HG02981 (cell line): ENCODE results near the gene NOL4L.

Source experiments
- ATAC-seq: cut with Tn5 transposase; IDR thresholded peaks from one replicate; pipeline ENCODE4 v1.9.1; 2021; ENCODE audit warnings: mild to moderate bottlenecking, moderate library complexity; ENCODE audit not compliant: unreplicated experiment

NOL4L gene

DNA sequence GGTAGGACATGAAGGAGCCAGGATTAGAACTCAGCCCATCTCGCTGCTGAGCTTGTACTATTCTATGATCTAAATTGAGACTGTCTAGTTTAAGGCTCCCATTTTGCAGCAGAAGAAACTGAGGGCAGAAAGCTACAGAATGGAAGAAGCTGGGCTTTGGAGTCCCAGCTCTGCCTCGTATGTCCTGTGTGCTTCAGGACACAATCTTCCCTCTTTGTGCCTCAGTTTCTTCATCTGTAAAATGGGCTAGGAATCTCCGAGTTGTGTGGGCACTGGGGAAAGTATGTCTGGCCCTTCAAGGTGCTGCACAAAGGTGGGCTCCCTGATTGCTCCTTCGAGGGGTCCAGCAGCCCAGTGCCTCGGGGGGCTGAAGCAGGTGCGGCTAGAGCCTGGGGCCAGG is 20.7 kb downstream of the NOL4L start:
- ATAC-seq: no peak

DNA sequence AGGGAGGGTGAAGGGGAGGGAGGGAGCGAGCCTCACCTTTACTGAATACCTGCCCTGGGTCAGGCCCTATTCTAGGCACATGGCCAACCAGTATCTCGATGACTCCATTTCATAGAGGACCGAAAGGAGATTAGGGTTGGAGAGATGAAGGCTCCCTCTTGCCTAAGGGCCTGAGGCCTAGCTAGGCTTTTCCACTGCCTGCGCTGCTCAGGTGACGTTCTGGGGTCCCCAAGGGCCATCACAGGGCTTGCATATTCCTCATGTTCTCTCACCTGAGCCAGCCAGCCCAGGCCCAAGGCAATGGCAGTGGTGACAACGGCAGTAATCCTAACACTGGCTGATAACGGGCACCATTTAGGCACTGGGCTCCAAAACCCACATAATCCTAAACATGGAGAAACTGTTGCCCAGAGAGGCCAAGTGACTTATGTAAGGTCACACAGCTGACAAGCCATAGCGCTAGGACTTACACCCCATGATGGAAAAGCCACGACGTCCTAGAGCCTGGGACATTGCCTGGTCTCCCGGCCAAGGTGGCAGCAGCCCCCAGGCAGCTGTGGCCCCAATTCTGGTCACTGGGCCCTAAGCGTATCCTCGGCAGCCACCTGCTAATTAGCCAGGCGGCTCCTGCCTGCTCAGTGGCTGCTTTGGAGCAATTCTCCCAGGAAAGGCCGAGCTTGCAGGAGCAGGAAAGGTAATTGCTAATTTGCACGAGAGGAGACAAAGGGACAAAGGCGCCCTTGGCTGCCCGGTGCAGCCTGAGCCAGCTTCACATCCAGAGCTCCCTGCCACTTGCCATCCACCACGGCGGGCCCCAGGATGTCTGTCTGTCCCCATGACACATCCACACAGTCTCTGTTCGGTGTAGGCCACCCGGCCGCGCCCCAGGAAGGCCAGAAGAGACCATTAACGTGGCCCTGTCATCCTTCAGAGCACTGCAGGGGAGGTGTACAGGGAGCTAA is 21.5 kb downstream of the NOL4L start:
- no peak for ATAC-seq

DNA sequence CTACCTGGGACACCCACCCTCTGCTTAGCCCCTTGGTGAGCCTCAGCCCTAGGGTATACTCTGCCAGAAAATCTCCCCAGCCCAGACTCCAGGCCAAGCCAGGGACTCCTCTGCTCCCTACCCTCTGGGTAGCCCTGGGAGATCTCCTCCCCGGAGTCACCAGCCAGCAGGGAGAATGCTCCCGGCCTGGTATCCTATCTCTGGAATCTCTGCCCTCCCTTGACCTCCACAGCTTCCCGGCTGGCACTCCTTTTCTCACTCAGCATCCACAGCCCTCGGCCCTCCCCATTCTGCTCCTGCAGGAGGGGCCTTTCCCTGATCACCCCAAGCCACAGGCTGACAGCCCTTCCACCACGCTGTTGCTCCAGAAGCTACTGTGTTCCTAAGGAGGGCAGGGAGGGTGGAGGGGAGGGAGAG is 22.6 kb downstream of the NOL4L start:
- ATAC-seq: no peak

DNA sequence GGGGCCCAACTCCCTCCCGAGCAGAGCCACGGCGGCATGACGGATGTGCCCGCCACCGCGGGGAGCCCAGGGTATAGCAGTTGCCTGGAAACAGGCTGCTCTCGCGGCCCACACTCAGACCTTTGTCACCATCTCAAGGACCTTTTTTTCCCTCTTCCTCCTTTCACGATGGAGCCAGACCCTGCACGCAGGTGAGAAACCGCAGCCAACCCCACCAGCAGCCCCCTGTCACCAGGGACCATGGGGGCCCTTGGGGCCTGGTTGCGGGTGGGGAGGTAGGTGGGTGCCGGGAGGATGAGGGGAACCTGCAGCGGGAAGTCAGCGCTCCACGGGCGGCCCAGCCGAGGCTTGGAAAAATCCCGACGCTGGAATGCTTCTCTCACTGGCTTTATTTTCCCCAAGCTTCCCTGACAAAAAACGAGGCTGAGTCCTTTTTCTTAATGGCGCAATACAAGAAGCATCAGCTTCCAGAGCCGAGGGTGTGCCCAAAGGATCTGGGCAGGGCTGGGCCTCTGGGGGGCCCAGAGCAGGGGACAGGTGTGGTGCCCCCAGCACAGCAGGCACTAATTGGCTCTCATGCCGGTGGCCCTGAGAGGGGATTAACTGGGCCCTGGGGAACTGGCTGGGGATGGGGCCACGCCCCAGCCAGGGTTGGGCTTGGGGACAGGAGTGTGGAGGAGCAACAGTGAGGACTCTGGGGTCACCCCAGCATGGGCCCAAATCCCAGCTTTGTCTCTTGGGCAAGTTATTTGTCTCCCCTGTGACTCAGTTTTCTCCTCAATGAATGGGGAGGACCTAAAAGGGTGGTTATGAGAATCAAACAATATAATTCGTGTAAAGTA is 23.9 kb downstream of the NOL4L start:
- no peak for ATAC-seq

DNA sequence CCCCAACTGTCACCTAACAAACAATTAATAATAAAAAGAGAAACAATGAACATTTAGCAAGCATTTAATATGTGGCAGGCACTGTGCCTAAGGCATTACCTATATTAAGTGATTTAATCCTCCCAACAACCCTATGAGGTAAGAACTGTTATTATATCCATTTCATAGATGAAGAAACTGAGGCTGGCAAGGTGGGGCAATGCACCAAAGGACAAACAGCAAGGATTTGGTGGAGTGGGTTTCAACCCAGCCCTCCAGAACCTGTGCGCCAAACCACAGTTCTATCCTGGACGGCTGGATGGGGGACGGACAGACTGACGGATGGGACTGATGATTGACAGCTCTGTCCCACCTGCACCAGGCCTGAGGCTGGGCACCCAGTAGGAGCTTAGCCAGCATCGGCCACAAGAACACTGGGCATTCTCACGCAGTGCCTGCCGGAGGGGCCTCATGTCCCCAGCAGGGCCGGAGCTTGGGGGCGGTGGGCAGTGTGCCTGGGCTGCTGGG is 24.6 kb downstream of the NOL4L start:
- no peak for ATAC-seq

DNA sequence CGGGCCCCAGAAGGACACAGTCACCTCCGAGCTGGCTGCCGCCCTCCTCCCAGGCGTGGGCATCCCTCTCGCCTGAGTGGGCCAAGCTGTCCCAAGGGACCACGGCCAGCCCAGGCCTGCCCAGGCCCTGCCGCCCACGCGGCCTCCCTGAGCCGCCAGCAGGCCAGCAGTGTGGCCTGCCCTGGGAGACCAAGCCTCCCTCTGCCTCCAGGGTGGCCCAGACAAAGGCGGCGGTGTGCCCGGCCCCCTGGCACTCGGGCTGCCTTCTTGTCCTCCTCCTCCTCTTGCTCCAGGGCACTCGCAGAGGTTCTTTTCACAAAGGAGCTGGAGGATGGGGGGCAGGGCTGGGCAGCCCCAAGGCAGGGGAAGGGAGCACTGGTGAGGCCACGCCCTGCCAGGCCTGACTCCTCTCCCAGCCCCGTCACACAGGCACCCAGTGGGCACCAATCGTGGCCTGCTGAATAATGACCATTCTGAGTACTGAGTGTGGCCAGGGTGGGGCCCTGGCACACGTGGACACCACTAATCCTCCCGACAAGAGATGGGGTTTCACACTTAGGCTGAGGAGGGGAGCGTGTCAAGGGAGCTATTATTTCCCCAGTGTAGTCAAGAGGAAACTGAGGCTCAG is 25.3 kb downstream of the NOL4L start:
- no peak for ATAC-seq

DNA sequence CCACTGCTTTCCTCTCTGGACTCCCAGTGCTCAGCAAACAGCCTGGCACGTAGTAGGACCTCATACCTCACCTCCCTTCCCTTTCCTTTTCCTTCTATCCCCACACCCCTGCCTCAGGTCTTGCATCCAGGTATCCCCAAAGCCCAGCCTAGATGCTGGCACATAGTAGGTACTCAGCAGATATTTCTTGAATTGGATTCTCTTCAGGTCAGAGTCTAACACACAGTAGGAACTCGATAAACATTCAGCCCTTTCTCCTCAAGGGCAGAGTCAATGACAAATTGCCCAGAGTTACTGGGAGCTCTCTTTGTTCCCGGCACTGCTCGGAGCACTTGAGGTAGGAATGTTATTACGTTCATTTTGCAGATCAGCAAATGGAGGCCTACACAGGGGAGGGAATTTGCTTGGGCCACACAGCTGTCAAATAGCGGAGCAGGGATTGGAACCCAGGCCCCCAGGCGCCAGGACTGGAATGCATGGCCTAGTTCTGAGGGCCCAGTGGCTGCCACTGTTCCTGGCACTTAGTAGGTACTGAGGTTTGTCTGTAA is 25.9 kb downstream of the NOL4L start:
- ATAC-seq: no peak

DNA sequence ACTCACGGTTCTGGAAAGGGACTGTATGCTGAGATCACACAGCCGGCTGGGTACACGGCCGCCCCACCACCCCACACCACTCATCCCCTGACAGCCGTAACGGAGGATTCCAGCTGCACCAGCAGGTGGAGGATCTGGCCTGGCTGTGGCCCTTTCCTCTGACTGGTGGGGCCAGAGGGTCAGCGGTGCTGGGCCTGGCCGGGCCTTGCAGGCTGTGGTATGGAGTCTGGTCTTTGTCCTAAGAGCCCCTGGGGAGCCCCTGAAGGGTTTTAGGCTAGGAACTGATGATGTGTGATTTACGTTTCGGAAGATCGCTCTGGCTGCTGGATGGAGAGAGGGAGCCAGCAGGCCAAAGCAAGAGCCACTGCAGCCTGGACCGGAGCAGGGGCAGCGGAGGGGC is 26.6 kb downstream of the NOL4L start:
- ATAC-seq: no peak

DNA sequence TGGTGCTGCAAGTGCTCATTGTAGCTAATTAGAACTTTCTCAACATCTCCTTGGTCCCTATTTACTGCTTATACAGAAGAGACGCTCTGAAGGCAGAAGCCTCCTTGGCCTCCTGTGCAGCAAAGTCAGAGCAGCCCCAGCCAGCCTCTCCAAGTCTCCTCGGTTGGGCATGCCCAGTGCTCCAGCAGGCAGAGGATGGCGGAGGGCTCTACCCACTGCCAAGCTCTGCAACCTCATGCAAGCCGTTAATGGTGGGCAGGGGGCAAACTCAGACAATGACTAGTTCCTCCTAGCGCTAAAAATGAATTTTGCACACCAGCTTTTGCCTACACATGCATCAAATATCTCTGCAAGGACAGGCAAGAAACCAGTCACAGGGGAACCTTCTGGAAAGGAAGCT is 27.8 kb downstream of the NOL4L start:
- ATAC-seq: no peak

DNA sequence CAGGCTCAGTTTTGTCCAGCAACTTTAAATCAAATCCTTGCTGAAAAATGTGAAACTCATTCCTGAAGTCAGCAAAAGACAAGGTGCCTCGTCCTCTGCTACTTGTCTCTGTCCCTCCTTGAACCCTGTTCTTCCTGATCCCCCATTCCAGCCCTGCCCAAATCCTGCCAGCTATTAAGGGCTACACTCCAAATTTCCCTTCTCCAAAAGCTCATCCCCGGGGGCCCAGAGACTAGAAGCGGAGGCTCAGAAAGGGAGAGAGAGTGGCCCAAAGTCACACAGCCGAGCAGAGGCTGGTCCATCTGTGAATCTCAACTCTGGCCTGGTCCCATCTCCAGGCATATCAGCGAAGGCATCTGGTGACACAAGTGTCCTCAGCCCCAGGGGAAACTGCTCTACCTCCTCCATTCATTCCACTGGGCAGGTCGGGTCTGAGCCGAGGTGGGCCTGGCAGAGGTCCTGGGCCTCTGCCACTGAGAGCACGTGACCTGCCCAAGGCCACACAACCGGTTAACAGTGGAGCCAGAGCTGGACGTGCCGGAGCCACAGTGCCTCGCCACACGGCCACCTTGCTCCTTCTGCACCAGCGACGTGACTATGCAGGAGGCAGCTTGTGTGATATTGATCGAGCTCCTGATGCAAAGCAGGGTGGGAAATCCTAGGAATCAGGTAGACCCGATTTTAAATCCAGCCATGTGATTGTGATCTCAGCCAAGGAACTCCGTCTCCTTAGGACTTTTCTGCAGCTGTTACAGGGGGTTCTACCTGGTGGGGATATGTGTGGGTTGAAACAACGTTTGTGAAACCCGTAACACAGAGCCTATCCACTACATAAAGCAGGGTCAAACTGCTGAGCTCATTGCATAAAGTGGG is 28.6 kb downstream of the NOL4L start:
- no peak for ATAC-seq

DNA sequence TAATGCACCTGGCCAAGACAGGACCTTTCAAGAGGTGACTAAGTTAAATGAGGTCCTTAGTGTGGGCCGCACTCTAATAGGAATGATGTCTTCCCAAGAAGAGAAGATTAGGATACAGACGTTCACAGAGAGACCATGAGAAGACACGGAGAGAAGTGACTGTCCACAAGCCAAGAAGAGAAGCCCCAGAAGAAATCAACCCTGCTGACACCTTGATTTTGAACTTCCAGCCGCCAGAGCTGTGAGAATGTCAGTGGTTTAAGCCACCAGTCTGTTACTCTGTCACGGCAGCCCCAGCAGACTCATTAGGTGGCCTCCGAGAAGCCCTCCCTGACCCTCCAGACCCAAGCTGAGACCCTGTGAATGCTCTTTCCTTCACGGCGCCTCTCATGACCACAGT is 29.5 kb downstream of the NOL4L start:
- ATAC-seq: no peak

DNA sequence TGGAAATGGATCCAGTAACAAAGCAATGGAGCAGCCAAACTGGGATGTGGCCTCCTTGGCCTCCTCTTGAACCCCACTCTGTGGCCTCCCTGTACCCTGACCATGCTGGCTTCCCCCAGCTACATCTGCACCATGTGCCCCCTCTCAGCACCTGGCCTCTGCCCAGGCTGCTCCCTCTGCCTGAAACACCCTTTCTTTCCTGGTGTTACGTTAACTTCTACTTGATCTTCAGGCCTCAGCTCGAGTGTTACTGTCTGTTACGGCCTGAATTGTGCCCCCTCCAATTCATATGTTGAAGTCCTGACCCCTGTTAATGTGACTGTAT is 30.2 kb downstream of the NOL4L start:
- no peak for ATAC-seq

DNA sequence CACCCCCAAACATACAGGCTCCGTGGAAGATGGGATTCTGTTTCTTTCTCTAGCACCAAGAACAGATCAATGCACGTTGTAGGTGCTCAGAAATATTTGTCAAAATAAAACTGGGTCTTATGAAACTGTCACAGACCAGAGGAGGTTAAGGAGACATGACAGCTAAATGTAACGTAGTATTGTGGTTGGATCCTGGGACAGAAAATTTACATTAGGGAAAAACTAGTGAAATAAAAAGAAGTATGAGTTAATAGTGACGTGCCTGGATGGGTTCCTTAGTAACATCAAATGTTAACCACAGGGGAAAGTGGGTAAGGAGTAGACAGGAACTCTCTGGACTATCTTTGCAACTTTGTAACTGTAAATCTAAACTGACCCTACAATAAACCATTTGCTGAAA is 31.5 kb downstream of the NOL4L start:
- no peak for ATAC-seq

DNA sequence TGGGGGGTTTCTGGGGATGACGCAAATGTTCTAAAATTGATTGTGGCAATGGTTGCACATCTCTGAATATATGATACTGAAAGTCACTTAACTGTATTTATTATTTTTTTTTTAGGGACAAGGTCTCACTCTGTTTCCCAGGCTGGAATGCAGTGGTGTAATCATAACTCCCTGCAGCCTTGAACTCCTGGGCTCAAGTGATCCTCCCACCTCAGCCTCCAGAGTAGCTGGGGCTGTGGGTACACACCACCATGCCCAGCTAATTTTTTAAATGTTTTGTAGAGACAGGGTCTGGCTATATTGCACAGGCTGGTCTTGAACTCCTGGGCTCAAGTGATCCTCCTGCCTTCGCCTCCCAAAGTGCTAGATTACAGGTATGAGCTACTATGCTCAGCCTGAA is 33.4 kb downstream of the NOL4L start:
- no peak for ATAC-seq

DNA sequence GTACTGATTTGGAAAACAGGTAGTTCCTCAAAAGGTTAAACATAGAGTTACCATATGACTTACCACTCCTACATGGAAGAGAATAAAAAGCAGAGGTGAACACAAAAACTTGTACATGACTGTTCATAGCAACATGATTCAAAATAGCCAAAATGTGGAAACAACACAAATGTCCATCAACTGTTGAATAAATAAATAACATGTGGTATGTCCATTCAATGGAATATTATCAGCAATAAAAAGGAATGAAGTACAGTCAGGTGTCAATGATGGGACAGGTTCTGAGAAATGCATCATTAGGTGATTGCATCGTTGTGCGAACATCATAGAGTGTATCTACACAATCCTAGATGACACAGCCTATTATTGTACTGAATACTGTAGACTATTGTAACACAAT is 35.3 kb downstream of the NOL4L start:
- ATAC-seq: no peak

DNA sequence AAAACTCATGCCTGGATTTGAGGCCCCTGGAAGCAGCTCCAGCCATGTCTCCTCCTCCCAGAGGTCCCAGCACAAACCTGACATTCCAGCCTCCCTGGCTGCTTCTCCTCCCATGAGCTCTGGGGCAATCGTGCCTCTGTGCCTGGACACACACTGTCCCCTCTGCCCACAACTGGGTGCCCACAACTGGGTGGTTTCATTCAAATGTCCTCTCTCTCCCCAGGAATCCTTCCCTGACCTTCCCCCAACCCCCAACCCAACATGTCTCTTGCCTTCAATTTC is 37.4 kb downstream of the NOL4L start:
- no peak for ATAC-seq

DNA sequence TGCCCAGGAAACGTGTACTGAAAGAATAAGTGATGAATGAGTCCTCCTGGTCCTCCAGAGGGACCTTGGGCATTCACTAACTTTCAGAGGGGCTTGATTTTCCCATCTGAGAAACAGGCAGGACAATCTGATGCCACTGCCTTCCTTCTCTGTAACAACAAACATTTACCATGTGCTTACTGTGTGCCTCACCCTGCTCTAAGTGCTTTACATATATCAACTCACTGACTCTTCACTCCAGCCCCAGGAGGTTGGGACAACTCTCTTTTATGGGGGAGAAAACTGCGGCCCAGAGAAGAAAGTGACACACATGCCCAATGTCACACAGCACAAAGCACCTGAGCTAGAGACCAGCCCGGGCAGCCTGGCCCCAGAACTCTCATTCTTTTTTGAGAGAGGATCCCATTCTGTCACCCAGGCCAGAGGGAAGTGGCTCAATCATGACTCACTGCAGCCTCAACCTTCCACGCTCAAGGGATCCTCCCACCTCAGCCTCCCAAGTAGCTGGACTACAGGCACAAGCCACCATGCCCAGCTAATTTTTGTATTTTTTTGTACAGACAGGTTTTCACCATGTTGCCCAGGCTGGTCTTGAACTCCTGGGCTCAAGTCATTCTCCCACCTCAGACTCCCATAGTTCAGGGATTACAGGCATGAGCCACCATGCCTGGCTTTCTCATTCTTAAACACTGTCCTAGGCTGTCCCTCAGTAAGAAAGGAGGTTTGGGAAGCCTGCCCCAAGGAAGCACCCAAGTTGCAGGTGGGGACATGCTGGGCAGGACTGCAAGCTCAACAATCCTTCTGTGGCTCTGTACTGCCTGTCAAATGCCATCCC is 38.0 kb downstream of the NOL4L start:
- ATAC-seq: no peak

DNA sequence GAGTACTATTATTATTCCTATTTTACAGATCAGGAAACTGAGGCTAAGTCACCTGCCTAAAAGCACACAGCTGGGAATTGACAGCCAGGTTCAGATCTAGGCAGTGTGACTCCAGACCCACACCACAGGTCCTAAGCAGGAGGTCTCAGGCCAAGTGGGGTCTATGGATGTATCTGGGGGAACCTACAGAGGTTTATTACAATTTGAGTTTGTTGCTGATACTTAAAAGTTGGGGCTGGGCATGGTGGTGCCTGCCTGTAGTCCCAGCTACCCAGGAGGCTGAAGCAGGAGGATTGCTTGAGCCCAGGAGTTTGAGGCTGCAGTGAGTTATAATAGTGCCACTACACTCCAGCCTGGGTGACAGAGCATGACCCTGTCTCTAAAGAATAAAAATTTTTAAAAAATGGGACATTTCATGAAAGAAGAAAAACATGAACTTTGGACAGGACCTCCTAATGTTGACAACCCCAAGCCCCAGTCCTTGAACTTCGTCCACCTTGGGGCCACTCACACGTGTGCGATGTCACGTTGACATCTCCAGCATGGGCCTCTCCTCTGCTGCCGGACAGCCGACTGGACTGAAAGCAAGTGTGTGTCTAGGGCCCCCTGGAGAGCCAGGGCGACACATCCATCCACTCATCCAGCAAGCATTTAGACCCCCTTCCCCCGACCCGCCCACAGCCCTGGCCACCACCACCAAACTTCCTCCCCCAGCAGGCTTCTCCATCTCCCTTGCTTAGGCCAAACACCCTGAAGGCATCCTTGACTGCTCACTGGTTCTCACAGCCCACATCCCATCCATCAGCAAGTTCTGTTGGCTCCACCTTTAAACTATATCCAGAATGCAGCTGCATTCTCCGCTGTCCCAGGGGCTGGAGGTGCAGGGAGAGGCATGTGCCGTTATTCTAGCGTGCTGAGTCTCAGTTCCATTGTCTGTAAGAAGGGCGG is 40.0 kb downstream of the NOL4L start:
- no peak for ATAC-seq
